Mesothelial cell of epicardium (in vitro differentiated cells): ENCODE results near the gene RNASEL. TPM values are rescaled to one million over a fixed set of nuclear protein-coding genes. Genes with fewer than 3 reads are reported as not detected.

ENCODE experiments used
- DNase-seq, 2 experiments: peaks; one replicate each; pipeline ENCODE4 v3.0.0; 2021; ENCODE audit warnings: low spot score in 2 of 2; ENCODE audit not compliant: unreplicated experiment in 2 of 2
- H3K27ac Mint-ChIP-seq: 2 replicates; pipeline ENCODE4 v1.8.0; 2021; ENCODE audit warnings: mixed read lengths
- H3K27me3 Mint-ChIP-seq: 2 replicates; pipeline ENCODE4 v1.8.0; 2021; ENCODE audit warnings: low read depth, mixed read lengths
- H3K36me3 Mint-ChIP-seq: 2 replicates; pipeline ENCODE4 v1.8.0; 2021; ENCODE audit warnings: mixed read lengths
- H3K4me1 Mint-ChIP-seq: 2 replicates; pipeline ENCODE4 v1.8.0; 2021; ENCODE audit warnings: mixed read lengths
- H3K4me3 Mint-ChIP-seq: 2 replicates; pipeline ENCODE4 v1.8.0; 2021; ENCODE audit warnings: mild to moderate bottlenecking, moderate library complexity, mixed read lengths
- H3K9me3 Mint-ChIP-seq: 2 replicates; pipeline ENCODE4 v1.8.0; 2021; ENCODE audit warnings: mixed read lengths
- total RNA-seq: library from RNA; stranded (reverse); gene quantifications from 3 replicates; pipeline ENCODE4 v1.2.1, GENCODE V29; 2021
- TF ChIP-seq, protein P1 (sequence below): fragments of 200-600 bp; sonication (generic); IDR thresholded peaks from one replicate; pipeline ENCODE4 v1.5.0; 2021; ENCODE audit warnings: antibody characterized with exemption; ENCODE audit not compliant: unreplicated experiment

RNASEL gene
- total RNA-seq, 1 donor from 2014 or later: 5.6 TPM

DNA sequence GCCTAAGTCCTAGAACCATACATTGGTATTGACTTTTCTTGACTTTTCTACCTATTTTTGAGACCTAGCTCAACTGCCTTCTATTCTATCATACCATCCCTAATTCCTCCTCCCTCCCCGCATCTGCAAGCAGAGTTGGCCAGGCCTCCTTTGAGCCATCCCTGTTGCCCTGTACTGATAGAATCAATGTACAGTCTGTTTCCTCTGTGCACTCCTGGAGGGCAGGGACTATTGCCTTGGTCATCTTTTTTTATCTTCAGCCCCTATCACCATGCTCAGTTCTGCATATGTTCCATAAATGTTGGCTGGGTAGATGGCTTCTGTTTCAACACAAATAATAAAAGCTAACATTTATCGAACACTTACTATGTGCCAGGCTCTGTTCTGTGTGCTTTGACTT is 19.2 kb upstream of the RNASEL start:
- Mint-ChIP-seq H3K27ac (no peak overlapping the region), H3K4me3 (no peak overlapping the region), H3K27me3 (peaks cover 16% of the 10 kb centered on the region), H3K36me3 (no peaks in the 10 kb centered on the region), H3K4me1 (peaks cover 21% of the 10 kb centered on the region), H3K9me3 (no peaks in the 10 kb centered on the region)
- TF ChIP-seq, protein P1, sequence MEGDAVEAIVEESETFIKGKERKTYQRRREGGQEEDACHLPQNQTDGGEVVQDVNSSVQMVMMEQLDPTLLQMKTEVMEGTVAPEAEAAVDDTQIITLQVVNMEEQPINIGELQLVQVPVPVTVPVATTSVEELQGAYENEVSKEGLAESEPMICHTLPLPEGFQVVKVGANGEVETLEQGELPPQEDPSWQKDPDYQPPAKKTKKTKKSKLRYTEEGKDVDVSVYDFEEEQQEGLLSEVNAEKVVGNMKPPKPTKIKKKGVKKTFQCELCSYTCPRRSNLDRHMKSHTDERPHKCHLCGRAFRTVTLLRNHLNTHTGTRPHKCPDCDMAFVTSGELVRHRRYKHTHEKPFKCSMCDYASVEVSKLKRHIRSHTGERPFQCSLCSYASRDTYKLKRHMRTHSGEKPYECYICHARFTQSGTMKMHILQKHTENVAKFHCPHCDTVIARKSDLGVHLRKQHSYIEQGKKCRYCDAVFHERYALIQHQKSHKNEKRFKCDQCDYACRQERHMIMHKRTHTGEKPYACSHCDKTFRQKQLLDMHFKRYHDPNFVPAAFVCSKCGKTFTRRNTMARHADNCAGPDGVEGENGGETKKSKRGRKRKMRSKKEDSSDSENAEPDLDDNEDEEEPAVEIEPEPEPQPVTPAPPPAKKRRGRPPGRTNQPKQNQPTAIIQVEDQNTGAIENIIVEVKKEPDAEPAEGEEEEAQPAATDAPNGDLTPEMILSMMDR: no peak
- no peak for DNase-seq

DNA sequence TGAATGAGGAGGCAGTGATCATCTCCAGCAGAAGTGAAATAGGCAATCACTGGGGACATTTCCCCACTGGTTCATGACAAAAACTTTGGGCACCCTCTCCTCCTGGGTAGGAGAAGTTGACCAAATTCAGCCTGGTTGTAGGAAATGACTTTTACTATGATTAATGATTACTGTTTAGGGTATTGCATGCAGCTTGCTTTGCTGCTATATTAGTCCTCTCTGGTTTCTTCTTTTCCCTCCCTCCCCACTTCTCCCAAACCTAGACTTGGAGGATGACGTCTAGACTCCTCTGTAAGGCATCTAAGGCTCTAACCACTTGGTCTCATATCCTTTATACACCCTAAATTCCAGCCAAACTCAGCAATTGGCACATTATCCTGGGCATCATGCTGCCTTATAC is 18.5 kb upstream of the RNASEL start:
- H3K27me3 Mint-ChIP-seq: peaks cover 16% of the 10 kb centered on the region
- peaks cover 21% of the 10 kb centered on the region for H3K4me1 Mint-ChIP-seq
- no peak for DNase-seq
- no peak overlapping the region for H3K4me3 Mint-ChIP-seq
- no peaks in the 10 kb centered on the region for H3K36me3 Mint-ChIP-seq
- TF ChIP-seq, protein P1: no peak
- H3K9me3 Mint-ChIP-seq: no peaks in the 10 kb centered on the region
- H3K27ac Mint-ChIP-seq: no peak overlapping the region

DNA sequence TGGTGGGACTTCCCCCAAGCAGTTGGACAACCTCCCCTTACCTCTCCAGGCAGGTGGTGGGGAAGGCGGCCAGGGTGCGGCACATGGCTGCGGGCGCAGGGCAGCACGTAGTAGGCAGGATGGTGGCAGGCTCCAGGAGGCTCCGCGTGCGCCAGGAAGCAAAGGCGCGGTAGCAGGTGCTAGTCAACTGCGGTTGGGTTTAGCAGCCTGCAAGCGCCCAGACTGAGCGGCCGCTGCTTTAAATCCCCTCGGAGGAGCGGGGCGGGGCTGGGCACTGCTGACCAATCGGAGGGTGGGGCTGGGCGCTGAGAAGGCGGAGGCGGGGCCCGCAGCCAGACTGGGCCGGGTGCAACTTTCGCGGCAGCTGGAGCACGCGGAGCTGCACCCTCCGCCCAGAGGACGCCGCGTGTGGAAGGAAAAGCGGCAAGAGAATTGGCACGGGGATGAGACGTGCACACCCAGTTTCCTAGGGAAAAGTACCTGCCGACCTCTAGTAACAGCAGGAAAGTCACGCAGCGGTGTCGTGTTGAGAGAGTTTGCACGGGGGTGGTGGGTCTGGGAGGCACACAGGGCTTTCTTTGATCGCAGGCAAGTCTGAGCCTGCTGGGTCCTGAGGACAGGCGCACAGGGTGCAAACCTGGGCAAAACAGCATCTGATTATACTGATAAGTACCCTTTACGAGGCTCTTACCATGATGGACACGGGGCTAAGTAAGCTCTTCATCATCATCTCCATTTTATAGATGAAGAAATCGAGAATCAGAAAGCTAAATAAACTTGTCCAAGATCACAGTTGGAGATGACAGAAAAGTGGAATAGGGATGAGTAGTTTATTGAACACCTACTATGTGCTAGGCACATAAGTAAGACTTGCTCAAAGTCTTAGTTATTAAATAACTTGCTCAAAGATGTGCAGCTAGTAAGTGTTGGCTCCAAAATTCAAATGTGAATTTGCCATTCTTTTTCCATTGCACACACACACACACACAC is 15.4 kb upstream of the RNASEL start, which contains the start of gene RGS16:
TSS of gene RGS16 (minus strand) at position 215 of the 990 bp plus-strand sequence. CDS start at position 85, 130 bp downstream.
- Mint-ChIP-seq H3K9me3 (no peaks in the 10 kb centered on the region), H3K36me3 (no peaks in the 10 kb centered on the region), H3K27ac (no peak within 1 kb of the TSS), H3K4me3 (peak within 1 kb of the TSS; percentile 56), H3K4me1 (peaks cover 15% of the 10 kb centered on the region), H3K27me3 (peaks cover 14% of the 10 kb centered on the region)
- TF ChIP-seq, protein P1: no peak
- peak; percentile 79 to 87 for DNase-seq

GRCh38 chr1:182603646-182604174 is 14.7 kb upstream of the RNASEL start:
- peaks cover 14% of the 10 kb centered on the region for H3K27me3 Mint-ChIP-seq
- H3K9me3 Mint-ChIP-seq: no peaks in the 10 kb centered on the region
- peaks cover 13% of the 10 kb centered on the region for H3K4me1 Mint-ChIP-seq
- no peak overlapping the region for H3K27ac Mint-ChIP-seq
- H3K4me3 Mint-ChIP-seq: peak overlapping the region; percentile 56
- TF ChIP-seq, protein P1: no peak
- no peak for DNase-seq
- H3K36me3 Mint-ChIP-seq: no peaks in the 10 kb centered on the region

DNA sequence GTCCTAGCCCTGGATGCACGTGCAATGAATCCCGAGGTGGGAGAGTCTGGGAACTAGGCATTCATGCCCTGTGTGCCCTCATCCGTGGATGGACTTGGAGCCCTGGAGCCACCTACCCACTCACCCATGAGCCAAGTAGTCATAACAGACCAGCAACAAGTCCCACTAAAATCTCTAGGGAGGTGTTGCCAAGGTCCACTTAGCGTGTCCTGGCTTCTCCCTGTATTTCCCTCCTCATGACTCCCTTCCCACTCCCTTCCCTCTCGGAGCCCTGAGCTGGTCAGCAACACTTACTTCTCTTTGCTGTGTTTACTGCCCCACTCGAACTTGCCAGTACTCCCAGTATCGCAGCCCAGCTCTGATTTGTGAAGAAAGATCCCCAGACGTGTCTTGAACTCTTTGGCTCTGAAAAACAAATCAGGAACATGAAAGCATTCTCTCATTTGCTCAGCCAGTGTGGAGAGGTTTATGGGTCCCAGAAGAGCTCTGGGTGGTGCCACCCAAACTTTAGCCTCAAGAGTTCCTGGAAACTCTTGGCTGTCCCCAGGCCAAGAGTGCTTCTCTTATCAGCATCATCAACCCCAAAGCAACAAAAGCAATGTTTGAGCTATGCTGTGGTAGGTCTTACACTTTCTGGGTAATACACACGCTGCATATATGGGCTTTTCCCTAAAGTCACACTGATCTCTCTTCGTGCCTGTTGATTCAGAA is 14.0 kb upstream of the RNASEL start:
- TF ChIP-seq, protein P1: no peak
- no peak for DNase-seq
- no peaks in the 10 kb centered on the region for H3K36me3 Mint-ChIP-seq
- peaks cover 14% of the 10 kb centered on the region for H3K27me3 Mint-ChIP-seq
- H3K4me3 Mint-ChIP-seq: peak overlapping the region; percentile 56
- peaks cover 13% of the 10 kb centered on the region for H3K4me1 Mint-ChIP-seq
- no peak overlapping the region for H3K27ac Mint-ChIP-seq
- no peaks in the 10 kb centered on the region for H3K9me3 Mint-ChIP-seq
